GF-D8 (cell line): ENCODE data around the gene ABHD1.
"Not testable (repeated sequence)": the region's sequence is repeated elsewhere in the genome, so short reads cannot be mapped to it uniquely, and the experiment has no call there.

Experiments
- DNase-seq: peaks from one replicate; lab custom pipeline; 2025; lab: John Stamatoyannopoulos, UW

The ABHD1 gene

GRCh38 chr2:27170581-27171337 is 47.1 kb downstream of the ABHD1 start:
- no peak for DNase-seq

GRCh38 chr2:27171351-27171848 is 47.8 kb downstream of the ABHD1 start:
- DNase-seq: no peak

- no peak for DNase-seq
Observed at GRCh38 chr2:27174638-27175037, 51.0 kb downstream of the ABHD1 start.

- no peak for DNase-seq
Observed at GRCh38 chr2:27175330-27175729, 51.7 kb downstream of the ABHD1 start.

GRCh38 chr2:27175781-27176180 is 52.2 kb downstream of the ABHD1 start:
- DNase-seq: not testable (repeated sequence)

- no peak for DNase-seq
Observed at GRCh38 chr2:27177441-27178351, 54.1 kb downstream of the ABHD1 start.

GRCh38 chr2:27178469-27178868 is 54.9 kb downstream of the ABHD1 start:
- DNase-seq: no peak

GRCh38 chr2:27179344-27180000 is 55.9 kb downstream of the ABHD1 start:
- DNase-seq: no peak
